ENCODE data around the gene ZNRF3.
A peak's percentile ranks its signal among the peaks of the same experiment; 100 is the strongest.
"Not testable (repeated sequence)": the region's sequence is repeated elsewhere in the genome, so short reads cannot be mapped to it uniquely, and the experiment has no call there.

ZNRF3 gene

GRCh38 chr22:28933321-28933720, 49.9 kb downstream of the ZNRF3 start:
- DNase-seq (ENCODE audit: low read depth): no peak

GRCh38 chr22:28934026-28934425, 50.7 kb downstream of the ZNRF3 start:
- DNase-seq (ENCODE audit: low read depth): no peak

- no peak for DNase-seq (ENCODE audit: low read depth)
Observed at GRCh38 chr22:28935140-28935539, 51.8 kb downstream of the ZNRF3 start.

DNA sequence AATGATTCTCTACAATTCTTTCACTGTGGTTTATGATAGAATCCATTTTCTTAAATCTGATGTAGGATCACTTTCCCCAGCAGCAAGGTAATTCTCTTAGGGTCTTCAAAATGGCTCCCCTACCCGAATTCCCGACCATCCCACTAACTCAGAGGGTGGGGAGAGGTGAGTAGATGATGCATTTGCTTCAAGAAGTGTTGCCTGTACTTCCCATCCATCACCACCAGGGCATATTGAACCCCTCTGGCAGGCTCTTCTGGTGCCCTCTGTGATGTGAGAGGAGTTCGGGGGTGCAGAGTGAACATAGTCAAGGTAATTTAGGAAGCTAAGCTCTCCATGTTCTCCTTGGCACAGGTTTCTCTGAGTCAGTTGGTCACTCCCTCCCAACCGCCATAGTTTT, 52.3 kb downstream of the ZNRF3 start:
- DNase-seq (ENCODE audit: low read depth): no peak

GRCh38 chr22:28936200-28936599, 52.8 kb downstream of the ZNRF3 start:
- DNase-seq (ENCODE audit: low read depth): no peak

DNA sequence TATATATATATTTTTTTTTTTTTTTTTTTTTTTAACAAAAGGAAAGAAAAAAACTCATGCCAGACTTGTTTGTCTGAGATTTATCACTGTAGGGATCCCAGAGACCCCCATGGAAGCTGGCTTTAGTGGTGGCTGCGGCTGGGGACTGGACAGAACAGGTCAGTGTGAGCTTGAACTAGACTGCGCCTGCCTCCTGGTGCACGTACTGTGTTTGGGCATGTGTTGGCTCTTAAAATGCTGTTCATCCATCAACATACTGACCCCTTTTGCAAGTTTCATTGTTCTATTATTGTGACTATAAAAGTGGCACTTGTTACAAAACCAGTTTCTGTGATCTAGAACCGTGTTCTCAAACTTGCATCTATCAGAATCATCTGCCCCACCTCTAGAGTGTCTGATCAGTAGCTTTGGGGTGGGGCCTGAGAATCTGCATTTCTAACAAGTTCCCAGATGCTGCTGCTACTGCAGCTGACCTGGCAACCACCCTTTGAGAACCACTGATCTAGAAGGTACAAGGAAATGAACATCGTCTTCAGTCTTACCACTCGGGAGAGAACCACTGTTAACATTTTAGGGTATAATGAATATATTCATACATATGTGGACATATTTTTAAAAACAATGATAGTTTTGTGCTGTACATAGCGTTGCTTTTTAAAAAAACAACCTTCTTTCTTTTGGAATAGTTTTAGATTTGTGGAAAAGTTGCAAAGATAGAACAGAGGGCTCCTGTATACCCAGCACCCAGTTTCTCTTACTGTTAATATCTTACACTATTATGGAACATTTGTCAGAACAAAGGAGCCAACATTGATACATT, 54.0 kb downstream of the ZNRF3 start:
- DNase-seq (ENCODE audit: low read depth): no peak

DNA sequence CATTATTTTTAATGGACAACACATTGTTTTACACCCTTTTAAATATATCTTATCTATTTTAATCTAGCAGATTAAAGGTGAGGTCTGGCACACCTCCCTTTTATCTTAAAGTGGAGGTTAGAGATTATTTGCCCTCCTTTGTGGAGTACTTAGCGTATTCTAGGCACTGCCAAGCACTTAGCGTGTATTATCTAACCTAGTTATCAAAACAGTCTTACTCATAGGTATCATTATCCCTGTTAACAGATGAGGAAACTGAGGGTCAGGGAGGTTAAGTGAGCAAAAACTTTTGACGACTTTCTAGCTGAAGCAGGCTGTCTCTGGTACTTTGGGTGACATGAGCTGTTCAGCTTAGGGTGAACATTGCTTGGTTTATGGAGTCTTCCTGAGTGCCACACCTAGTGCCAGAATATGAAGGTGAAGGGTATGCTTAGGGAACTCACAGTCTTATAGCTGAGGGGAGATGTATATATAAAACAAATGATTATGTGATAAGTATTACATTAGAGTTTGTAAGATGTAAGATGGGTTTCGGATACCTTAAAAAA, 55.0 kb downstream of the ZNRF3 start:
- no peak for DNase-seq (ENCODE audit: low read depth)

GRCh38 chr22:28939394-28939793, 56.0 kb downstream of the ZNRF3 start:
- DNase-seq (ENCODE audit: low read depth): no peak

- no peak for DNase-seq (ENCODE audit: low read depth)
Observed at GRCh38 chr22:28939932-28940331, 56.6 kb downstream of the ZNRF3 start.

DNA sequence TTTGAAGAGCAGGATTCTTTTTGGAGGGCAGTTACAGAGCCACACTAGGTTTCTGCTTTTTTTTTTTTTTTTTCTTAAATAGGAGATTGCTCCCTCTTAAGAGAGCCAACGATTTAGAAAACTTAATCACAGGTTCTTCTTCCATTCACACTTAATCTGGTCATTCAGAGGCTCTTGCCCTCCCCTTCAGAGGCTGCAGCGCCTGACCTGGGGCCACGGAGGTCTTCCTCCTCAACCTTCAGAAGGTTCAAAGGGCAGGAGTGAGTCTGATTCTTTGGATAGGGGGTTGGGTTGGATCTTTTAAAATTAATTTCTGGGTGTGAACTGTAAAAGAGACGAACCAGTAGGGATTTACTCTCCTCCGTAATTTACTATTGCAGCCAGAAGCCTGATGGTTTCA, 57.1 kb downstream of the ZNRF3 start:
- no peak for DNase-seq (ENCODE audit: low read depth)

GRCh38 chr22:28942333-28942732, 59.0 kb downstream of the ZNRF3 start:
- no peak for DNase-seq (ENCODE audit: low read depth)

GRCh38 chr22:28942801-28943500, 59.6 kb downstream of the ZNRF3 start:
- no peak for DNase-seq (ENCODE audit: low read depth)

DNA sequence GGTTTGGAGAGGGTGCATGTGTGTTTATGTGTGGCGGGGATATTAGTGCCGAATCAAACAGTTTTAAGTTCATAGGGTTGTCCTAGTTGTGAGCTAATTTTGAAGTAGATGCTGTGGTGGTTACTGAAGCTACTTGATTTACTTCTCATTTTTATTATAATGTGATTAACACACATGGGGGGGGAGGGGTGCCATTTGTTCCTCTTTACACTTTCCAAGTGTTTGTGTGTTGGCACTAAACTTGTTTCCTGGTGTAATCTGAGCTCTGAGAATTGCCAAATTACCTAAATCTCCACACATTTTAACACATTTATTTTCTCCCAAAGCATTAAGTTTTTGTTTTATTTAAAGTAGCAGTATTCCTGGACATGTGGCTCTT, 60.1 kb downstream of the ZNRF3 start:
- no peak for DNase-seq (ENCODE audit: low read depth)

DNA sequence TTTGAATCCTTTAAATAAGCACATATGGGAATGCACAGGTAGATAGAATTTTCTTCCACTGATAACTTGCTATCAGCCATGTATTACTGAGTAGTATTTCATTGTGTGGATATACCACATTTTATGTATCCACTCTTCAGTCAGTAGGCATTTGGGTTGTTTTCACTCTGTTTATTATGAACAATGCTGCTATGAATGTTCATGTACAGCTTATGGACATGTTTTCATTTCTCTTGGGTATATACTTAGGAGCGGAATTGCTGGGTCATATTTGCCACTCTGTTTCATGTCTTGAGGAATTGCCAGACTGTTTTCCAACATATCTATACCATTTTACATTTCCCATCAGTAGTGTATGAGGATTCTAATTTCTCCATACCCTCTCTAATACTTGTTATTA, 63.8 kb downstream of the ZNRF3 start:
- DNase-seq (ENCODE audit: low read depth): no peak

DNA sequence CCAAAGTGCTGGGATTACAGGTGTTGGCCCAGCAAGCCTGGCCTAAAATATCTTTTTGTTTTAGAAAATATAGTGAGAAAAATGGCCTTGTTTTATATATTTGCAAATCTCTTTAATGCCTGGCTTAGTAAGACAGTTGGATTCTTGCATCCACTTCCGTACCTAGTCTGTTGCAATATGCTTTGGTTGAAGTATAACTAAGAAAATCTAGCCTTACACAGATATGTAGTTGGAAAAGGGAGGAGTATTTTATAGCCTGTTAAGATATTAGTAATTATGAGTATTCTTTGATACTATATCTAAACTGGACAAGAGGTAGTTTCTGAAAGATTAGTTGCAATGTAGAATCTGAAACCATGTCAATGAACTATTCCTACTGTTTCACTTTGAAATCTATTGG, 65.1 kb downstream of the ZNRF3 start:
- no peak for DNase-seq (ENCODE audit: low read depth)

- DNase-seq (ENCODE audit: low read depth): not testable (repeated sequence)
Observed at GRCh38 chr22:28948860-28949551, 65.6 kb downstream of the ZNRF3 start.

DNA sequence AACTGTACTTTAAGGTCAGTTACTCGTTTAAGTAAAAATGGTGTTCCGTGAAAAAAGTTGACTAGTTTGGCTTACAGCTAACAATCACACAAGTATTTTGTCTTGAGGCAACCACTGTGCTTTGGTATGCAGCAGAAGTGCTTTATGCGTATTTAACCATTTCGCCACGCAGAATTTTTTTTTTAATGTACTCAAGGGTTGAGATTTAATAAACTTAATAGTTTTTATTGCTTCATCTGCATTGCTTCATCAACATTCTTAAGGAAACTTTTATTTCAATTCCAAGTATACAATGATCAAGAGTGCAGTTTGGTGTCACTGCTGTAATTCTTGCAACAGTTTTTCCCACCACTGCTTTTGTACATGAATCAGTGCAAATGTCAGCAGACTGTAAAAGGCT, 66.4 kb downstream of the ZNRF3 start:
- peak; percentile 88 for DNase-seq (ENCODE audit: low read depth)

DNA sequence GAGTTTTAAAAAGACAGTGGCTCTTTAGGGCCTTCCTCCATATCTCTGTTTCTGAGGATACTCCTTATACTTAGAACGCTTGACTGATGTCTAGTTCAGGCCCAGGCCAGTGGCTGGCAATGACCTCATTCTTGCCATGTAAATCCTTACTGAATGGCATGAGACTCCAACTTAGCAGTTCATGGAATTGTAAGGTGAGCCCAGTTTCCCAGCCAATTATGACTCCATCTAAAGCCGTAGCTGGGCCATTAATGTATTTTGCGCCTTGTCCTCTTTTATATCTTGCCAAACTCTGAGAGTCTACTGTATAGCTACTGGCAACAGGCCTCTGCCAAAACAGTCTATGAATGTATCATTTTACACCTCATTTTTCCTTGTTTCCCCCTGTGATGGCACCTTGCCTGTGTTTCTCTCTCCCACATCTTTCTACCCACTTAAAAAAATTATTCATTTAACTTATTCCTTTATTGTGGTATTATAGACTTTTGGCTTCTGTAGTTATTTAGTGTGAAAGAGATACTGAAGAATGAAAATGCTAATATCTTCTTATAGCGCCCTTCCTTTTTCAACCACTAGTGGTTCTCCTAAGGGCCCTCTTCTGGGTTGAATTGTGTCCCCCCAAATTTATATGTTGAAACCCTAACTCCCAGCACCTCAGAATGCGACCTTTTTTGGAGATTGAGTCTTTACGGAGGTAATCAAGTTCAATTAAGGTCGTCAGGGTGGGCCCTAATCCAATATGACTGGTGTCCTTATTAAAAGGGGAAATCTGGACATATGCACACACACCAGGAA, 67.4 kb downstream of the ZNRF3 start:
- no peak for DNase-seq (ENCODE audit: low read depth)

DNA sequence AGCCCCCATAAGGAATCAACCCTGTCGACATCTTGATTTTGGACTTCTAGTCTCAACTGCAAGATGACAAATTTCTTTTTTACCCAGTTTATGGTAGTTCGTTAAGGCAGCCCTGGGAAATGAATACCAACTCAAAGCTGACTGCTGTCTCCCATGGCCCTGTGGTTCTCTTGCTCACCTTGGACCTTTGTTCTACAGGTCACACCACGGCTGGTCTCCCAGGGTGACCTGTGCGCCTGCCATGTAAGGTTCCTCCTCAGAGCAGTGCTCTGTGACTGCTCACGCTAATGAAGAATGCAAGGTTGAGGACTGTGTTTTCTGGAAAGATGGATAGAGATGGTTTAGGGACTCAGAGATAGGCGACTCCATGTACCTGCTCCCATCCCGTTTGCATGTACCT, 68.2 kb downstream of the ZNRF3 start:
- DNase-seq (ENCODE audit: low read depth): no peak

GRCh38 chr22:28951969-28952521, 68.7 kb downstream of the ZNRF3 start:
- peak; percentile 18 for DNase-seq (ENCODE audit: low read depth)

DNA sequence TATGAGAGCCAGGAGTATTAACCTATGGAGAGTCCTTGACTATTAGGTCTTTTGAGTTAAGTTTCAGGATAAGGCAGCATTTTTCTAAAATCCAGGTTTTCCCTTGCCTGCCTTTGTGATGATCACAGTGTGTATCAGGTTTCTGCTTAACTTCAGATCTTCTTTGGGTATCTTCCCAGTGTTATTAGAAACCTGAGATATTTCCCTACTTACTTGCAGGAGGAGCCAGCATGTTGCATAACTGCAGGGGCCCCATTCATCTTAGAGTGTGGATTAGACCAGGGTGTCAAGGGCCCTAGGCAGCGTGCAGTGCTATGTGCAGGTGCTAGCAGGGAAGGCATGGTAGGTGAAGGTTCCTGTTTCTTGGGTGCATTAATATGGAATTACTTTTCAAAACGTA, 69.5 kb downstream of the ZNRF3 start:
- peak; percentile 47 for DNase-seq (ENCODE audit: low read depth)

- DNase-seq (ENCODE audit: low read depth): no peak
Observed at GRCh38 chr22:28953403-28953802, 70.0 kb downstream of the ZNRF3 start.

Data from fibroblast of gingiva (primary cell).